ENCODE data around the gene PLXDC2.
"Not testable (repeated sequence)": the region's sequence is repeated elsewhere in the genome, so short reads cannot be mapped to it uniquely, and the experiment has no call there.

Gene PLXDC2
- total RNA-seq: 0 to 0.76 (median 0.14) reads per million in 4 donors

GRCh38 chr10:19816411-19817230 lies at the start of gene PLXDC2:
PLXDC2 (plus strand) TSS chr10:19816432.
- DNase-seq: no peak

GRCh38 chr10:19767876-19768275 lies 48.4 kb upstream of the PLXDC2 start:
- no peak for DNase-seq

- not testable (repeated sequence) for DNase-seq
Observed at GRCh38 chr10:19769826-19770225, 46.4 kb upstream of the PLXDC2 start.

GRCh38 chr10:19772972-19773371 lies 43.3 kb upstream of the PLXDC2 start:
- DNase-seq: no peak

- no peak for DNase-seq
Observed at GRCh38 chr10:19775296-19775695, 40.9 kb upstream of the PLXDC2 start.

GRCh38 chr10:19777806-19778205 lies 38.4 kb upstream of the PLXDC2 start:
- DNase-seq: no peak

GRCh38 chr10:19778996-19779395 lies 37.2 kb upstream of the PLXDC2 start:
- no peak for DNase-seq

GRCh38 chr10:19782430-19783089 lies 33.7 kb upstream of the PLXDC2 start:
- DNase-seq: no peak

- DNase-seq: no peak
Observed at GRCh38 chr10:19783721-19784120, 32.5 kb upstream of the PLXDC2 start.

GRCh38 chr10:19785366-19785765 lies 30.9 kb upstream of the PLXDC2 start:
- DNase-seq: no peak

- peak in 1 of 5 donors; percentile 0 for DNase-seq
Observed at GRCh38 chr10:19788075-19788686, 28.1 kb upstream of the PLXDC2 start.

- DNase-seq: no peak
Observed at GRCh38 chr10:19788902-19789301, 27.3 kb upstream of the PLXDC2 start.

- DNase-seq: no peak
Observed at GRCh38 chr10:19789607-19790006, 26.6 kb upstream of the PLXDC2 start.

GRCh38 chr10:19791032-19791431 lies 25.2 kb upstream of the PLXDC2 start:
- no peak for DNase-seq

- DNase-seq: no peak
Observed at GRCh38 chr10:19795684-19796083, 20.5 kb upstream of the PLXDC2 start.

GRCh38 chr10:19800161-19800560 lies 16.1 kb upstream of the PLXDC2 start:
- DNase-seq: no peak

- DNase-seq: no peak
Observed at GRCh38 chr10:19801369-19801768, 14.9 kb upstream of the PLXDC2 start.

- no peak for DNase-seq
Observed at GRCh38 chr10:19803676-19804075, 12.6 kb upstream of the PLXDC2 start.

GRCh38 chr10:19809481-19809880 lies 6.8 kb upstream of the PLXDC2 start:
- no peak for DNase-seq

- DNase-seq: no peak
Observed at GRCh38 chr10:19811540-19811939, 4.7 kb upstream of the PLXDC2 start.

- no peak for DNase-seq
Observed at GRCh38 chr10:19812976-19813375, 3.3 kb upstream of the PLXDC2 start.

- no peak for DNase-seq
Observed at GRCh38 chr10:19815036-19815730, 1.0 kb upstream of the PLXDC2 start.

- no peak for DNase-seq
Observed at GRCh38 chr10:19815731-19816410, 361 bp upstream of the PLXDC2 start.
